ENCODE results near the gene LIX1.
"Not testable (repeated sequence)": the region's sequence is repeated elsewhere in the genome, so short reads cannot be mapped to it uniquely, and the experiment has no call there.

DNA sequence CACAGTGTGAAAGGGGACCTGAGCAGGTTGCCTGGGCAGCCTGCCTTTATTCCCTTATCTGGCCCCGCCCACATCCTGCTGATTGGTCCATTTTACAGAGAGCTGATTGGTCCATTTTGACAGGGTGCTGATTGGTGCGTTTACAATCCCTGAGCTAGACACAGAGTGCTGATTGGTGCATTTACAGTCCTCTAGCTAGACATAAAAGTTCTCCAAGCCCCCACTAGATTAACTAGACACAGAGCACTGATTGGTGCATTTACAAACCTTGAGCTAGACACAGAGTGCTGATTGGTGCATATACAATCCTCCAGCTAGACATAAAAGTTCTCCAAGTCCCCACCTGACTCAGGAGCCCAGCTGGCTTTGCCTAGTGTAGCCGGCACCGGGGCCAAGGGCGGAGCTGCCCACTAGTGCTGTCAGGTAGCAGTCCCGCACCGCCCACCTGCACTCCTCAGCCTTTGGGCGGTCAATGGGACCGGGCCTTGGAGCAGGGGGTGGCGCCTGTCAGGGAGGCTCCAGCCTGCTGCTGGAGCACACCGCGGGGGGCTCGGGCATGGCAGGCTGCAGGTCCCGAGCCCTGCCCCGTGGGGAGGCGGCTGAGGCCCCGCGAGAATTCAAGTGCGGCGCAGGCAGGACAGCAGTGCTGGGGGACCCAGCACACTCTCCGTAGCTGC lies 57.5 kb downstream of the LIX1 start:
- not testable (repeated sequence) for TF ChIP-seq CTCF, POLR2AphosphoS5 (IDR thresholded peaks at IDR 0.05)
